ENCODE data around the gene PTPRN2. TPM values are rescaled to one million over a fixed set of nuclear protein-coding genes. Genes with fewer than 3 reads are reported as not detected.

PTPRN2 gene
- total and polyA plus RNA-seq, 2 of the 8 experiments (the other 6 are each of a cell fraction or from before 2014, with no cell fraction given): 2.6 to 4.5 TPM

DNA sequence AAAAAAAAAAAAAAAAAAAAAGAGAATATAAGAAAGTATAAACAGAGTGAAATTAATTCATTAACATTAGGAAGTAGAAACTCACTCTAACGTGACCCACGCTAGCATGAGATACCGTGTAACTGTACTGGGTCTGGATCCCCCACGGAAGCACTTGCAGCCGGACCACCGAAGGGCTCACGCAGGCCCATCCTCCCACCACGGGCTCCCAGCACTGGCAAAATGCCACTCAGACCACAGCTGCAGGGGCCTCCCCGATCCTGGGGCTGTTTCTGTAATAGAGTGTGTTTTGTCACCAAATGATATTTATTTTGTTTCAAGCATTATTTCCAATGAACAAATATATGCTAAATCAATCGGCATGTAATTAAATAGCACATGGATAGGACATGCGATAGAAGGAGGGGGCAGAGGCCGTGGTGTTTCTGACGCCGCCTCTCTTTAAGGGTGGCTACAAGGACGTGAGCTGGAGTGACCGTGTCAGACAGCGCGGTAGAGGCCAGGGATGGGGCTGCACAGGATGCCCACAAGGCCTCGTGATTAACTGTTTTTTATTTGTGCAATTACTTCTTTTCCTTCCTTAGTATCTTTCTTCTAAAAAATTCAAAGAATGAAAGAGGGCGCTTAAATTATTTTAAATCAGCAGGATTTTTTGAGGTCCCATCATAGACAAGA is 568.5 kb downstream of the PTPRN2 start:
- ChIA-PET POLR2A (ENCODE audit: partially characterized antibody) (no interaction called here), CTCF (ENCODE audit: partially characterized antibody) (interaction anchor here (1.0 to 1.3 kb wide), 2 partner anchors 9 to 54 kb away, joined by 3 to 5 read pairs; no protein-coding TSS in a partner anchor)
- H2AFZ ChIP-seq (ENCODE audit: low read length): no peak overlapping the region
- H3K4me3 ChIP-seq (ENCODE audit: extremely low read depth in 1 of 4, insufficient read depth in 2 of 4, low read depth in 3 of 4, low read length in 4 of 4): no peak overlapping the region
- H3K79me1 ChIP-seq (ENCODE audit: low read depth, low read length): no peaks in the 10 kb centered on the region
- H3K4me2 ChIP-seq (ENCODE audit: insufficient read depth in 1 of 2, low read depth in 2 of 2, low read length in 2 of 2): no peak overlapping the region
- H2BK15ac ChIP-seq (ENCODE audit: low read length): no peak overlapping the region
- DNase-seq (ENCODE audit: low read depth in 1 of 2, low spot score in 2 of 2): no peak
- peaks cover 10% of the 10 kb centered on the region for H3K23me2 ChIP-seq (ENCODE audit: low read depth, low read length)
- WGBS, 2 experiments (ENCODE audit: extremely low coverage in 1 of 2, insufficient coverage in 1 of 2, insufficient read length in 1 of 2, insufficient replicate concordance in 2 of 2, low coverage in 1 of 2, low lambda C conversion rate in 2 of 2, missing lambda C conversion rate in 1 of 2): 88% methylated on average over 20 of the region's 20 CpGs; no CpG with 5 or more reads in 1 of the 2 experiments
- H3K4ac ChIP-seq (replicated peaks; ENCODE audit: insufficient read length, low read depth, low read length): no peak overlapping the region
- no peak overlapping the region for H4K5ac ChIP-seq (ENCODE audit: insufficient read length, low read depth, low read length)
- H4K20me1 ChIP-seq (replicated peaks in 1 of 2; ENCODE audit: control insufficient read depth in 1 of 2, insufficient read depth in 2 of 2, low read length in 2 of 2): no peaks in the 10 kb centered on the region
- TF ChIP-seq CBX5 (IDR thresholded peaks at IDR 0.05; ENCODE audit: low read depth, low read length) (no peak), NANOG (IDR thresholded peaks at IDR 0.05; ENCODE audit: insufficient read depth, low read depth, low read length, poor library complexity, severe bottlenecking) (no peak), NRF1 (IDR thresholded peaks at IDR 0.05; ENCODE audit: low read depth, low read length) (no peak), GTF2F1 (IDR thresholded peaks at IDR 0.05; ENCODE audit: borderline replicate concordance, low read depth, low read length) (no peak), EZH2 (IDR thresholded peaks at IDR 0.05; ENCODE audit: low read depth, low read length, severe bottlenecking) (no peak), SIX5 (IDR thresholded peaks at IDR 0.05; ENCODE audit: low read depth, low read length) (no peak), POU5F1 (IDR thresholded peaks at IDR 0.05; ENCODE audit: low read depth, low read length) (no peak)
- TF ChIP-seq, protein P1, sequence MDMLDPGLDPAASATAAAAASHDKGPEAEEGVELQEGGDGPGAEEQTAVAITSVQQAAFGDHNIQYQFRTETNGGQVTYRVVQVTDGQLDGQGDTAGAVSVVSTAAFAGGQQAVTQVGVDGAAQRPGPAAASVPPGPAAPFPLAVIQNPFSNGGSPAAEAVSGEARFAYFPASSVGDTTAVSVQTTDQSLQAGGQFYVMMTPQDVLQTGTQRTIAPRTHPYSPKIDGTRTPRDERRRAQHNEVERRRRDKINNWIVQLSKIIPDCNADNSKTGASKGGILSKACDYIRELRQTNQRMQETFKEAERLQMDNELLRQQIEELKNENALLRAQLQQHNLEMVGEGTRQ (IDR thresholded peaks at IDR 0.05; ENCODE audit: low read length): no peak
- H3K36me3 ChIP-seq (ENCODE audit: control insufficient read depth in 2 of 4, insufficient read depth in 4 of 4, low read length in 3 of 4): no peaks in the 10 kb centered on the region
- no peak overlapping the region for H2BK20ac ChIP-seq (ENCODE audit: low read length)
- no peak overlapping the region for H3K27ac ChIP-seq (ENCODE audit: low read depth, low read length)
- H3K18ac ChIP-seq (ENCODE audit: extremely low read depth, low read length): no peak overlapping the region
- no peak overlapping the region for H4K91ac ChIP-seq (replicated peaks; ENCODE audit: insufficient read length, low read length)
- H3K23ac ChIP-seq (ENCODE audit: insufficient read length): no peak overlapping the region
- H2BK120ac ChIP-seq (replicated peaks; ENCODE audit: low read depth, low read length): no peak overlapping the region
- no peaks in the 10 kb centered on the region for H3K9me3 ChIP-seq (ENCODE audit: insufficient read depth in 2 of 2, low read depth in 1 of 2, low read length in 1 of 2)
- peaks cover 0 to 20% (median 8%) of the 10 kb centered on the region in 4 experiments; a peak in 6 of 7 replicates for H3K27me3 ChIP-seq (replicated peaks in 1 of 4; ENCODE audit: control insufficient read depth in 3 of 4, extremely low read depth in 1 of 4, insufficient read depth in 3 of 4, low read length in 3 of 4)
- no peak overlapping the region for H3K14ac ChIP-seq (ENCODE audit: insufficient read length)
- H2BK12ac ChIP-seq (ENCODE audit: low read depth, low read length): no peak overlapping the region
- no peak overlapping the region for H3K9ac ChIP-seq (replicated peaks in 1 of 4; ENCODE audit: extremely low read depth in 1 of 4, low read depth in 3 of 4, low read length in 3 of 4)
- H2AK5ac ChIP-seq (ENCODE audit: low read depth, low read length): no peak overlapping the region
- H4K8ac ChIP-seq (ENCODE audit: extremely low read depth, insufficient read depth, low read length): no peak overlapping the region; the same call in 1 of the 2 replicates
- H3K4me1 ChIP-seq (replicated peaks in 1 of 4; ENCODE audit: control insufficient read depth in 3 of 4, insufficient read depth in 4 of 4, low read length in 3 of 4): peaks cover 3 to 36% (median 20%) of the 10 kb centered on the region in 4 experiments; a peak in 6 of 7 replicates
- no peak for FAIRE-seq
- peak overlapping the region; percentile 6 for H3K56ac ChIP-seq (replicated peaks; ENCODE audit: insufficient read length, low read depth, low read length)
- H3K79me2 ChIP-seq (ENCODE audit: control insufficient read depth in 1 of 2, insufficient read depth in 2 of 2, low read length in 2 of 2): no peaks in the 10 kb centered on the region
- no peak overlapping the region for H2BK5ac ChIP-seq (ENCODE audit: low read depth, low read length)

Measured in H1 (cell line).